Measurements from ENCODE around the gene CDH24. TPM values are rescaled to one million over a fixed set of nuclear protein-coding genes. Genes with fewer than 3 reads are reported as not detected.

Gene CDH24
- total RNA-seq (0.96 and 1.2 TPM in 2 replicates), polyA plus RNA-seq (1.0 and 2.1 TPM in 2 replicates), polyA minus RNA-seq (0.86 and 1.1 TPM in 2 replicates)
- total RNA-seq (2013): 0.40 TPM

DNA sequence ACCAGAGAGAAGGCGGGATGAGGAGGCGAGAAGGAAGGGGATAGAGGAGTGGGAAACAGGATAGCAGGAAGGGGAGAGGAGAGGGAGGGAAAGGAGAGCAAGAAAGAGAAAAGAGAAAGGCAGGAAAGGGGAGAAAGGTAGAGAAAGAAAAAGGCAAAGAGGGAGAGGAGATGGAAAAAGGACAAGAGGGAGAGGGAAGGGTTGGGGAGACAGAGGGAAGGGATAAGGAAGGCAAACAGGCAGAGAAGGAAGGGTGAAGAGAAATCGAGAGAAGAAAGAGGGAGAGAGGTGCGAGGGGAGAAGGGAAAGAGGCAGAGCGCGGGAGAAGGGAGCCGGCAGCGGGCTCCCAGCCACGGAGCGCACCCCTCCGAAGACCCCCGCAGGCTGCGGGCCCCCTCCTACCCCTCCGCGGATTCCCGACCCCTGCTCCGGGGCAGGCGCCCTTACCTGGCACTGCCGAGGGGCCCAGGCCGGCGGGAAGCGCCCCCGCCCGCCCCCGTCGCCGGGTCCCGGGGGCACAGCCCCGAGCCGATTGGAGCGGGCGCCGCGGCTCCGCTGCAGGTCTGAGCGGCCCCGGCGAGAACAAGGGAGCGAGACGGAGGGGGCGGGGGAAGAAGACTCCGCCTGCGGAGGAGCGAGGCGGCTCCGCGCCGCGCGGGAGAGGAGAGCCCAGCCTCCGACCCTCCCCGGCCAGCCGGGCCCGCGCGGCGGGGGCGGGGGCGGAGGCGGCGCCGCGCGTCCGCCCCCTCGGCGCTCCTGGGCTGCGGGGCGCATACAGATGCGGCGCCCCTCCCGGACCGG lies at the start of gene CDH24:
Gene CDH24 (minus strand): TSS at position 565 of the 801 bp plus-strand sequence. CDS start 1,787 bp downstream, outside the sequence.
- H3K9ac ChIP-seq (ENCODE audit: low read length): peak within 1 kb of the TSS; percentile 82
- no peaks in the 10 kb centered on the region for H3K9me3 ChIP-seq (ENCODE audit: control extremely low read depth in 1 of 3, control insufficient read depth in 2 of 3, insufficient read depth in 1 of 3, low read length in 2 of 3)
- peaks cover 0 to 34% of the 10 kb centered on the region in 2 experiments for H3K36me3 ChIP-seq (replicated peaks in 1 of 2; ENCODE audit: control extremely low read depth in 1 of 2, control insufficient read depth in 1 of 2, extremely low read depth in 1 of 2, insufficient read depth in 2 of 2, low read length in 1 of 2)
- no peaks in the 10 kb centered on the region for H3K27me3 Mint-ChIP-seq
- intact Hi-C loops (cut with micrococcal nuclease): loop anchor here (1.0 to 10.0 kb wide), 7 partner anchors 12 to 752 kb away; no protein-coding TSS in a partner anchor
- H3K27ac Mint-ChIP-seq: peak within 1 kb of the TSS; percentile 76
- H3K4me3 ChIP-seq (ENCODE audit: control extremely low read depth in 1 of 5, extremely low read depth in 1 of 5, insufficient read depth in 1 of 5, low read depth in 2 of 5, low read length in 4 of 5): peak within 1 kb of the TSS; percentile 11 to 91 (median 68)
- ChIA-PET POLR2A (interaction anchor here (0.6 to 1.5 kb wide), 9 partner anchors 15 to 139 kb away, joined by 3 to 13 read pairs (median 4); partner anchors contain the start of genes ACIN1, AJUBA, C14orf119 and RBM23), CTCF (interaction anchor here (0.6 to 19.1 kb wide), 47 partner anchors 9 to 738 kb away, joined by 3 to 1134 read pairs (median 4); partner anchors contain the start of genes ACIN1, AJUBA, C14orf119 and HAUS4)
- H4K20me1 ChIP-seq (ENCODE audit: control insufficient read depth, insufficient read depth, low read length, poor library complexity, severe bottlenecking): peaks cover 7% of the 10 kb centered on the region
- no peaks in the 10 kb centered on the region for H3K79me2 ChIP-seq (ENCODE audit: control insufficient read depth, insufficient read depth, low read length)
- WGBS (ENCODE audit: insufficient coverage): 3% methylated on average over 70 of the region's 73 CpGs
- peaks cover 0 to 6% (median 0%) of the 10 kb centered on the region in 4 experiments for H3K27me3 ChIP-seq (replicated peaks in 1 of 4; ENCODE audit: control extremely low read depth in 1 of 4, control insufficient read depth in 3 of 4, insufficient read depth in 4 of 4, low read length in 3 of 4)
- H2AFZ ChIP-seq (ENCODE audit: insufficient read depth, low read depth, low read length, poor library complexity, severe bottlenecking): peak within 1 kb of the TSS; percentile 63
- TF ChIP-seq CTCF (IDR thresholded peaks at IDR 0.05): no peak
- no peak for TF ChIP-seq EZH2 (IDR thresholded peaks at IDR 0.05; ENCODE audit: borderline replicate concordance, insufficient read depth, low read depth, low read length, poor library complexity, severe bottlenecking)
- DNase-seq: peak; percentile 79
- peaks cover 10 to 21% of the 10 kb centered on the region in 2 donors for H3K4me1 ChIP-seq (ENCODE audit: control insufficient read depth in 2 of 2, insufficient read depth in 2 of 2, low read length in 2 of 2)
- peak within 1 kb of the TSS; percentile 100 for H3K4me2 ChIP-seq (replicated peaks; ENCODE audit: low read depth, low read length, poor library complexity, severe bottlenecking)
- H3K4me1 Mint-ChIP-seq: peaks cover 18% of the 10 kb centered on the region
- H3K4me3 Mint-ChIP-seq: peak within 1 kb of the TSS; percentile 95
- H3K27ac ChIP-seq (ENCODE audit: low read length in 2 of 2): no peak within 1 kb of the TSS
- ATAC-seq (ENCODE audit: low read depth): peak; percentile 76
- no peaks in the 10 kb centered on the region for H3K9me3 Mint-ChIP-seq (ENCODE audit: insufficient read depth)

DNA sequence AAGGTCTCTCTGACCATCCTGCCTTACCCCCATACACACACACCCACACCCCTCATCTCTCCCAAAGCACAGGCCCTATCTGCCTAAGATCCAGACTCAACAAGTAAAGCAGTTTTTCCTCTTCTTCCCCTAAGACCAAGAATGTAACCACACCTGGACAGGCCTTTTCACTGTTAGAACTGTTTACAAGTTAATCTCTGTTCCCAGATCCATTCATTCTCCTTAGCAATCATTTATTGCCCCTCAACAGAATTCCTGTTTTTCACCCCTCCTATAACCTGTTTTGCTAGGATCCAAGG lies 49.4 kb upstream of the CDH24 start:
- ChIA-PET CTCF (interaction anchor here (0.9 to 2.1 kb wide), 2 partner anchors 12 to 29 kb away, joined by 3 to 5 read pairs; partner anchors contain the start of genes ACIN1 and C14orf119), POLR2A (no interaction called here)
- Histone ChIP-seq H4K20me1 (ENCODE audit: control insufficient read depth, insufficient read depth, low read length, poor library complexity, severe bottlenecking) (no peaks in the 10 kb centered on the region), H3K27me3 (replicated peaks in 1 of 4; ENCODE audit: control extremely low read depth in 1 of 4, control insufficient read depth in 3 of 4, insufficient read depth in 4 of 4, low read length in 3 of 4) (peaks cover 0 to 12% (median 3%) of the 10 kb centered on the region in 4 experiments), H3K4me3 (ENCODE audit: control extremely low read depth in 1 of 5, extremely low read depth in 1 of 5, insufficient read depth in 1 of 5, low read depth in 2 of 5, low read length in 4 of 5) (no peak overlapping the region), H3K27ac (ENCODE audit: low read length in 2 of 2) (no peak overlapping the region), H3K9ac (ENCODE audit: low read length) (no peak overlapping the region), H3K4me2 (replicated peaks; ENCODE audit: low read depth, low read length, poor library complexity, severe bottlenecking) (no peak overlapping the region), H2AFZ (ENCODE audit: insufficient read depth, low read depth, low read length, poor library complexity, severe bottlenecking) (no peak overlapping the region), H3K79me2 (ENCODE audit: control insufficient read depth, insufficient read depth, low read length) (no peaks in the 10 kb centered on the region), H3K36me3 (replicated peaks in 1 of 2; ENCODE audit: control extremely low read depth in 1 of 2, control insufficient read depth in 1 of 2, extremely low read depth in 1 of 2, insufficient read depth in 2 of 2, low read length in 1 of 2) (no peaks in the 10 kb centered on the region), H3K9me3 (ENCODE audit: control extremely low read depth in 1 of 3, control insufficient read depth in 2 of 3, insufficient read depth in 1 of 3, low read length in 2 of 3) (peaks cover 0 to 7% (median 0%) of the 10 kb centered on the region in 3 donors), H3K4me1 (ENCODE audit: control insufficient read depth in 2 of 2, insufficient read depth in 2 of 2, low read length in 2 of 2) (no peaks in the 10 kb centered on the region)
- no peak overlapping the region for H3K27ac Mint-ChIP-seq
- no peak for DNase-seq
- H3K27me3 Mint-ChIP-seq: no peaks in the 10 kb centered on the region
- intact Hi-C loops (cut with micrococcal nuclease): no loop called here
- TF ChIP-seq CTCF (IDR thresholded peaks at IDR 0.05): no peak
- no peak for TF ChIP-seq EZH2 (IDR thresholded peaks at IDR 0.05; ENCODE audit: borderline replicate concordance, insufficient read depth, low read depth, low read length, poor library complexity, severe bottlenecking)
- H3K4me3 Mint-ChIP-seq: no peak overlapping the region
- H3K9me3 Mint-ChIP-seq (ENCODE audit: insufficient read depth): no peaks in the 10 kb centered on the region
- ATAC-seq (ENCODE audit: low read depth): no peak
- H3K4me1 Mint-ChIP-seq: peaks cover 8% of the 10 kb centered on the region

Data from B cell (primary cell).